Left cardiac atrium (tissue), 4 donors: ENCODE results near the gene ISCA1. TPM values are rescaled to one million over a fixed set of nuclear protein-coding genes. Genes with fewer than 3 reads are reported as not detected.
A peak's percentile ranks its signal among the peaks of the same experiment; 100 is the strongest.

Experiments
- ATAC-seq, 2 donors: fragments of 200-7000 bp; cut with Tn5 transposase; one replicate each; pipeline ENCODE4 v1.9.1; 2020; ENCODE audit warnings: mild to moderate bottlenecking in 2 of 2, moderate library complexity in 2 of 2
- DNase-seq: peaks from one replicate; pipeline ENCODE4 v3.0.0-alpha.2; 2020
- intact Hi-C, 2 donors: fragments of 100-400 bp; cut with DNase I; formaldehyde crosslinking; loops; one replicate each; pipeline versions ENCODE4 v1.14.1 to v1.15.1; 2022 to 2023
- total RNA-seq, 2 donors: library from RNA; stranded (reverse); fragmentation: NEBNext Ultra II Directional; extraction: Animal tissue kit (Norgen Biotek cat#: 25700); gene quantifications; one replicate each; pipeline ENCODE4 v1.2.1, GENCODE V29; 2021
- donor health status: DM: no; HTN: yes; CAD: no.
- donor health status: DM: no; HTN: yes; CAD: no; lungs with severe emphysema.
- donor health status: DM: yes; HTN: yes; CAD: no.
- donor health status: Dilated cardiomyopathy.

The ISCA1 gene
- total RNA-seq, 2 donors from 2014 or later, result 46.7 to 55.6 TPM

- intact Hi-C loops, result no loop called here
- DNase-seq (no peak), ATAC-seq (no peak)
Observed at GRCh38 chr9:86248746-86249145, 33.6 kb downstream of the ISCA1 start.

GRCh38 chr9:86246752-86247161 lies 35.6 kb downstream of the ISCA1 start:
- DNase-seq, result peak; percentile 51
- peak; percentile 70 to 81 for ATAC-seq
- intact Hi-C loops, result no loop called here

- intact Hi-C loops, result no loop called here
- ATAC-seq, result no peak
- DNase-seq, result no peak
Observed at GRCh38 chr9:86242071-86242470, 40.3 kb downstream of the ISCA1 start.

GRCh38 chr9:86241216-86241615 lies 41.1 kb downstream of the ISCA1 start:
- DNase-seq (no peak), ATAC-seq (no peak)
- intact Hi-C loops, result no loop called here

- no peak for DNase-seq
- no peak for ATAC-seq
- intact Hi-C loops, result no loop called here
Observed at GRCh38 chr9:86238861-86239770, 43.2 kb downstream of the ISCA1 start.

GRCh38 chr9:86230858-86231257 lies 51.5 kb downstream of the ISCA1 start:
- DNase-seq (no peak), ATAC-seq (no peak)
- intact Hi-C loops, result no loop called here

- DNase-seq, result no peak
- no peak for ATAC-seq
- intact Hi-C loops, result no loop called here
Observed at GRCh38 chr9:86222667-86223066, 59.7 kb downstream of the ISCA1 start.

GRCh38 chr9:86219606-86220005 lies 62.7 kb downstream of the ISCA1 start:
- DNase-seq (no peak), ATAC-seq (no peak)
- intact Hi-C loops, result no loop called here

GRCh38 chr9:86217076-86217755 lies 65.1 kb downstream of the ISCA1 start:
- ATAC-seq (no peak), DNase-seq (no peak)
- intact Hi-C loops, result no loop called here

Other genes starting within 250 kb of the ISCA1 start
- 10 to 100 TPM in 1 of 2 donors, 1 to 10 TPM in 1; 7.5 to 10.5 TPM for gene GOLM1, start 183.0 kb downstream of the ISCA1 start, total RNA-seq
- under 1 TPM; 0.31 to 0.41 TPM for gene C9orf153, start 22.9 kb downstream of the ISCA1 start, total RNA-seq
- gene TUT7, start 71.9 kb upstream of the ISCA1 start, total RNA-seq, result 10 to 100 TPM; 13.0 to 14.3 TPM